ENCODE results near the gene DPM3. TPM values are rescaled to one million over a fixed set of nuclear protein-coding genes. Genes with fewer than 3 reads are reported as not detected.
A peak's percentile ranks its signal among the peaks of the same experiment; 100 is the strongest.

DPM3 gene
- total RNA-seq, 1 experiment from 2014 or later, result 22.2 TPM

GRCh38 chr1:155184835-155185782 lies 44.8 kb upstream of the DPM3 start:
- H2AFZ ChIP-seq (ENCODE audit: low read length), result no peak overlapping the region
- H3K36me3 ChIP-seq (ENCODE audit: insufficient read depth, low read length), result peaks cover 5% of the 10 kb centered on the region; the same call in 1 of the 2 replicates
- H3K27me3 ChIP-seq (ENCODE audit: low read length), result no peaks in the 10 kb centered on the region
- H4K20me1 ChIP-seq (ENCODE audit: insufficient read depth, low read depth, low read length), result no peaks in the 10 kb centered on the region
- H3K79me2 ChIP-seq (ENCODE audit: low read length), result no peaks in the 10 kb centered on the region
- H3K27ac ChIP-seq (ENCODE audit: low read length), result peak overlapping the region; percentile 82
- H3K4me2 ChIP-seq (ENCODE audit: low read depth, low read length, poor library complexity, severe bottlenecking), result peak overlapping the region; percentile 72
- H3K4me3 ChIP-seq (ENCODE audit: low read length), result peak overlapping the region; percentile 51
- peak overlapping the region; percentile 59 for H3K9ac ChIP-seq (ENCODE audit: low read length)
- DNase-seq, result peak; percentile 93
- no peaks in the 10 kb centered on the region for H3K9me2 ChIP-seq (replicated peaks; ENCODE audit: insufficient read depth, low read length)
- peaks cover 37% of the 10 kb centered on the region for H3K4me1 ChIP-seq (ENCODE audit: low read length)
- H3K9me3 ChIP-seq (ENCODE audit: low read length), result no peaks in the 10 kb centered on the region

- Histone ChIP-seq H3K9me3 (ENCODE audit: low read length) (no peaks in the 10 kb centered on the region), H3K9ac (ENCODE audit: low read length) (peak overlapping the region; percentile 59), H3K27me3 (ENCODE audit: low read length) (no peaks in the 10 kb centered on the region), H3K4me3 (ENCODE audit: low read length) (peak overlapping the region; percentile 51), H3K36me3 (ENCODE audit: insufficient read depth, low read length) (peaks cover 11% of the 10 kb centered on the region), H2AFZ (ENCODE audit: low read length) (no peak overlapping the region), H3K79me2 (ENCODE audit: low read length) (no peaks in the 10 kb centered on the region), H4K20me1 (ENCODE audit: insufficient read depth, low read depth, low read length) (no peaks in the 10 kb centered on the region), H3K9me2 (replicated peaks; ENCODE audit: insufficient read depth, low read length) (no peaks in the 10 kb centered on the region), H3K4me2 (ENCODE audit: low read depth, low read length, poor library complexity, severe bottlenecking) (peak overlapping the region; percentile 72), H3K4me1 (ENCODE audit: low read length) (peaks cover 37% of the 10 kb centered on the region), H3K27ac (ENCODE audit: low read length) (peak overlapping the region; percentile 82)
- no peak for DNase-seq
These were observed 44.0 kb upstream of the DPM3 start for GRCh38 chr1:155184351-155184811.

- H3K4me2 ChIP-seq (ENCODE audit: low read depth, low read length, poor library complexity, severe bottlenecking), result peak overlapping the region; percentile 72
- H4K20me1 ChIP-seq (ENCODE audit: insufficient read depth, low read depth, low read length), result no peaks in the 10 kb centered on the region
- no peaks in the 10 kb centered on the region for H3K9me2 ChIP-seq (replicated peaks; ENCODE audit: insufficient read depth, low read length)
- no peaks in the 10 kb centered on the region for H3K79me2 ChIP-seq (ENCODE audit: low read length)
- no peaks in the 10 kb centered on the region for H3K9me3 ChIP-seq (ENCODE audit: low read length)
- peak overlapping the region; percentile 82 for H3K27ac ChIP-seq (ENCODE audit: low read length)
- H3K4me3 ChIP-seq (ENCODE audit: low read length), result no peak overlapping the region
- H3K9ac ChIP-seq (ENCODE audit: low read length), result peak overlapping the region; percentile 59
- DNase-seq, result no peak
- H3K4me1 ChIP-seq (ENCODE audit: low read length), result peaks cover 37% of the 10 kb centered on the region
- peaks cover 11% of the 10 kb centered on the region for H3K36me3 ChIP-seq (ENCODE audit: insufficient read depth, low read length)
- no peak overlapping the region for H2AFZ ChIP-seq (ENCODE audit: low read length)
- H3K27me3 ChIP-seq (ENCODE audit: low read length), result no peaks in the 10 kb centered on the region
These were observed 43.5 kb upstream of the DPM3 start for GRCh38 chr1:155183775-155184221.

- Histone ChIP-seq H4K20me1 (ENCODE audit: insufficient read depth, low read depth, low read length) (no peaks in the 10 kb centered on the region), H2AFZ (ENCODE audit: low read length) (no peak overlapping the region), H3K4me1 (ENCODE audit: low read length) (peaks cover 38% of the 10 kb centered on the region), H3K27ac (ENCODE audit: low read length) (no peak overlapping the region), H3K9me3 (ENCODE audit: low read length) (no peaks in the 10 kb centered on the region), H3K4me3 (ENCODE audit: low read length) (no peak overlapping the region), H3K9ac (ENCODE audit: low read length) (no peak overlapping the region), H3K36me3 (ENCODE audit: insufficient read depth, low read length) (peaks cover 18% of the 10 kb centered on the region), H3K4me2 (ENCODE audit: low read depth, low read length, poor library complexity, severe bottlenecking) (no peak overlapping the region), H3K9me2 (replicated peaks; ENCODE audit: insufficient read depth, low read length) (no peaks in the 10 kb centered on the region), H3K27me3 (ENCODE audit: low read length) (no peaks in the 10 kb centered on the region), H3K79me2 (ENCODE audit: low read length) (no peaks in the 10 kb centered on the region)
- DNase-seq, result no peak
These were observed 41.8 kb upstream of the DPM3 start for GRCh38 chr1:155182052-155182550.

- H3K4me3 ChIP-seq (ENCODE audit: low read length), result no peak overlapping the region
- peaks cover 41% of the 10 kb centered on the region for H3K4me1 ChIP-seq (ENCODE audit: low read length)
- H3K9ac ChIP-seq (ENCODE audit: low read length), result no peak overlapping the region
- no peak for DNase-seq
- no peak overlapping the region for H3K4me2 ChIP-seq (ENCODE audit: low read depth, low read length, poor library complexity, severe bottlenecking)
- no peaks in the 10 kb centered on the region for H3K9me3 ChIP-seq (ENCODE audit: low read length)
- no peaks in the 10 kb centered on the region for H4K20me1 ChIP-seq (ENCODE audit: insufficient read depth, low read depth, low read length)
- H2AFZ ChIP-seq (ENCODE audit: low read length), result no peak overlapping the region
- no peaks in the 10 kb centered on the region for H3K27me3 ChIP-seq (ENCODE audit: low read length)
- H3K27ac ChIP-seq (ENCODE audit: low read length), result no peak overlapping the region
- peaks cover 21% of the 10 kb centered on the region for H3K36me3 ChIP-seq (ENCODE audit: insufficient read depth, low read length)
- no peaks in the 10 kb centered on the region for H3K9me2 ChIP-seq (replicated peaks; ENCODE audit: insufficient read depth, low read length)
- H3K79me2 ChIP-seq (ENCODE audit: low read length), result no peaks in the 10 kb centered on the region
These were observed 41.2 kb upstream of the DPM3 start for GRCh38 chr1:155181371-155182051.

- Histone ChIP-seq H3K9ac (ENCODE audit: low read length) (no peak overlapping the region), H3K79me2 (ENCODE audit: low read length) (no peaks in the 10 kb centered on the region), H2AFZ (ENCODE audit: low read length) (no peak overlapping the region), H3K9me3 (ENCODE audit: low read length) (no peaks in the 10 kb centered on the region), H3K4me3 (ENCODE audit: low read length) (no peak overlapping the region), H3K4me2 (ENCODE audit: low read depth, low read length, poor library complexity, severe bottlenecking) (no peak overlapping the region), H3K36me3 (ENCODE audit: insufficient read depth, low read length) (peaks cover 21% of the 10 kb centered on the region), H3K27me3 (ENCODE audit: low read length) (no peaks in the 10 kb centered on the region), H4K20me1 (ENCODE audit: insufficient read depth, low read depth, low read length) (no peaks in the 10 kb centered on the region), H3K27ac (ENCODE audit: low read length) (no peak overlapping the region), H3K9me2 (replicated peaks; ENCODE audit: insufficient read depth, low read length) (no peaks in the 10 kb centered on the region), H3K4me1 (ENCODE audit: low read length) (peaks cover 41% of the 10 kb centered on the region)
- peak; percentile 39 for DNase-seq
These were observed 39.0 kb upstream of the DPM3 start for GRCh38 chr1:155179112-155180031.

- Histone ChIP-seq H3K79me2 (ENCODE audit: low read length) (peaks cover 6% of the 10 kb centered on the region; the same call in 1 of the 2 replicates), H3K27me3 (ENCODE audit: low read length) (no peaks in the 10 kb centered on the region), H3K27ac (ENCODE audit: low read length) (no peak overlapping the region), H3K4me3 (ENCODE audit: low read length) (no peak overlapping the region), H3K9me2 (replicated peaks; ENCODE audit: insufficient read depth, low read length) (no peaks in the 10 kb centered on the region), H4K20me1 (ENCODE audit: insufficient read depth, low read depth, low read length) (no peaks in the 10 kb centered on the region), H3K4me2 (ENCODE audit: low read depth, low read length, poor library complexity, severe bottlenecking) (no peak overlapping the region), H3K9me3 (ENCODE audit: low read length) (no peaks in the 10 kb centered on the region), H3K4me1 (ENCODE audit: low read length) (peaks cover 38% of the 10 kb centered on the region), H3K9ac (ENCODE audit: low read length) (no peak overlapping the region), H3K36me3 (ENCODE audit: insufficient read depth, low read length) (peaks cover 21% of the 10 kb centered on the region), H2AFZ (ENCODE audit: low read length) (no peak overlapping the region)
- peak; percentile 14 for DNase-seq
These were observed 38.2 kb upstream of the DPM3 start for GRCh38 chr1:155178441-155179111.
